22Rv1 (cell line): Measurements from ENCODE around the gene JAKMIP1.

Source experiments
- ZFX ChIP-seq: fragments of 450-650 bp; IDR thresholded peaks from 2 replicates; pipeline ENCODE4 v1.6.1; 2017; ENCODE audit warnings: antibody characterized with exemption, borderline replicate concordance
- TF ChIP-seq, protein P1 (sequence below): fragments of 450-650 bp; IDR thresholded peaks from 2 replicates; pipeline ENCODE4 v1.5.1; 2017; ENCODE audit warnings: mild to moderate bottlenecking

DNA sequence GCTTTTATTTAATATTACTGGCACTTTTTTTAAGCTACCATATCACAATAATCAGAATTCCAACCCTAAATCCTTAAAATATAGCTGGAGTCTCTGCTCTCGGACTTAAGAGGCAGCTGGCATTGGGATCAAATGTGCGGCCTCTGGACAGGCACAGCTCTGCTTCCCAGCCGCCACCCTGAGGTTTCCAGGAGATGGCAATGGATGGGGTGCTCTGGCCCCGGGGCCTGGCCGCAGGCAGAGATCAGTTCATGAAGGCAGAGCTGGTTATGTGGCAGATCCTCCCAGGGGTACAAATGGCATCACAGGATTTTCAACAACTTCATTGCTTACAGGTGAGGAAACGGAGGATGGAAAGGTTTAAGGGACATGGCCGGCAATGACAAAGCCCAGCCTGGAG is 57.8 kb downstream of the JAKMIP1 start:
- TF ChIP-seq, protein P1, sequence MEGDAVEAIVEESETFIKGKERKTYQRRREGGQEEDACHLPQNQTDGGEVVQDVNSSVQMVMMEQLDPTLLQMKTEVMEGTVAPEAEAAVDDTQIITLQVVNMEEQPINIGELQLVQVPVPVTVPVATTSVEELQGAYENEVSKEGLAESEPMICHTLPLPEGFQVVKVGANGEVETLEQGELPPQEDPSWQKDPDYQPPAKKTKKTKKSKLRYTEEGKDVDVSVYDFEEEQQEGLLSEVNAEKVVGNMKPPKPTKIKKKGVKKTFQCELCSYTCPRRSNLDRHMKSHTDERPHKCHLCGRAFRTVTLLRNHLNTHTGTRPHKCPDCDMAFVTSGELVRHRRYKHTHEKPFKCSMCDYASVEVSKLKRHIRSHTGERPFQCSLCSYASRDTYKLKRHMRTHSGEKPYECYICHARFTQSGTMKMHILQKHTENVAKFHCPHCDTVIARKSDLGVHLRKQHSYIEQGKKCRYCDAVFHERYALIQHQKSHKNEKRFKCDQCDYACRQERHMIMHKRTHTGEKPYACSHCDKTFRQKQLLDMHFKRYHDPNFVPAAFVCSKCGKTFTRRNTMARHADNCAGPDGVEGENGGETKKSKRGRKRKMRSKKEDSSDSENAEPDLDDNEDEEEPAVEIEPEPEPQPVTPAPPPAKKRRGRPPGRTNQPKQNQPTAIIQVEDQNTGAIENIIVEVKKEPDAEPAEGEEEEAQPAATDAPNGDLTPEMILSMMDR: no peak
- no peak for TF ChIP-seq ZFX
